ENCODE results near the gene CCDC27. TPM values are rescaled to one million over a fixed set of nuclear protein-coding genes. Genes with fewer than 3 reads are reported as not detected.
"Not testable (repeated sequence)": the region's sequence is repeated elsewhere in the genome, so short reads cannot be mapped to it uniquely, and the experiment has no call there.

The CCDC27 gene
- total and polyA plus RNA-seq, 4 donors = not detected

DNA sequence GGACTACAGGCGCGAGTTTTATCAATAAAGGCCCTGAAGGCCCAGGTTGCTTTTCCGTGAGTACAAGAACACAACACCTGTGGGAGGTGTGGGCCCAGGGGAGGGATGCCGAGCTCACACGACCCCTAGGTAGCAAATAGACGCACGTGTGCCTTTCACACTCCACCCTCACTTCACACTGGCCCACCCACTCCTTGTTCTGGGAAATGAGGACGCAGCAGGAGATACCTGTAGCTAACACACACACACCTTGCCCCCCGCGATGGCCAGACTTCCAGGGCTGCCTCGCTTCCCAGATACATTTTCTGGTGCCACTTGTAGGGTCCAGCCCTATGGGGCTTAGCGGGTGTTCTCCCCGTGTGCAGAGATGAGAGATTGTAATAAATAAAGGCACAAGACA lies 4.3 kb upstream of the CCDC27 start (continued):
- TF ChIP-seq, protein P1, sequence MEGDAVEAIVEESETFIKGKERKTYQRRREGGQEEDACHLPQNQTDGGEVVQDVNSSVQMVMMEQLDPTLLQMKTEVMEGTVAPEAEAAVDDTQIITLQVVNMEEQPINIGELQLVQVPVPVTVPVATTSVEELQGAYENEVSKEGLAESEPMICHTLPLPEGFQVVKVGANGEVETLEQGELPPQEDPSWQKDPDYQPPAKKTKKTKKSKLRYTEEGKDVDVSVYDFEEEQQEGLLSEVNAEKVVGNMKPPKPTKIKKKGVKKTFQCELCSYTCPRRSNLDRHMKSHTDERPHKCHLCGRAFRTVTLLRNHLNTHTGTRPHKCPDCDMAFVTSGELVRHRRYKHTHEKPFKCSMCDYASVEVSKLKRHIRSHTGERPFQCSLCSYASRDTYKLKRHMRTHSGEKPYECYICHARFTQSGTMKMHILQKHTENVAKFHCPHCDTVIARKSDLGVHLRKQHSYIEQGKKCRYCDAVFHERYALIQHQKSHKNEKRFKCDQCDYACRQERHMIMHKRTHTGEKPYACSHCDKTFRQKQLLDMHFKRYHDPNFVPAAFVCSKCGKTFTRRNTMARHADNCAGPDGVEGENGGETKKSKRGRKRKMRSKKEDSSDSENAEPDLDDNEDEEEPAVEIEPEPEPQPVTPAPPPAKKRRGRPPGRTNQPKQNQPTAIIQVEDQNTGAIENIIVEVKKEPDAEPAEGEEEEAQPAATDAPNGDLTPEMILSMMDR (IDR thresholded peaks at IDR 0.05; ENCODE audit: low read depth, low read length, missing input control) = no peak
- TF ChIP-seq HNF4A (conservative IDR thresholded peaks at IDR 0.05) (no peak), YY1 (IDR thresholded peaks at IDR 0.05) (no peak), TAF1 (conservative IDR thresholded peaks at IDR 0.05) (no peak)

DNA sequence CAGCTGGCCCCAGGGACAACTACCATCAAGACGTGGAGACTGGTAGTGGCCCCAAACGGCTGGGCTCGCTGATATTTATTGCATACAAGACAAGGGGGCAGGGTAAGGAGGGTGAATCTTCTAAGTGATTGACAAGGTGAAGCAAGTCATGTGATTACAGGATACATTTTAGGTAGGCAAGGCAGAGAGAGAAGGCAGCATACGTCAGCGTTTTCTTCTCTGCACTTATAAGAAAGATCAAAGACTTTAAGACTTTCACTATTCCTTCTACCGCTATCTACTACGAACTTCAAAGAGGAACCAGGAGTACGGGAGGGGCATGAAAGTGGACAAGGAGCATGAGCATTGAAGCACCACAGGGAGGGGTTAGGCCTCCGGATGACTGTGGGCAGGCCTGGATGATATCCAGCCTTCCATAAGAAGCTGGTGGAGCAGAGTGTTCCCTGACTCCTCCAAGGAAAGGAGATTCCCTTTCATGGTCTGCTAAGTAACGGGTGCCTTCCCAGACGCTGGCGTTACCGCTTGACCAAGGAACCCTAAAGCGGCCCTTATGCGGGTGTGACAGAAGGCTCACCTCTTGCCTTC lies 3.8 kb upstream of the CCDC27 start:
- not testable (repeated sequence) for H3K9ac ChIP-seq (ENCODE audit: low read depth in 1 of 2, low read length in 2 of 2); DNase-seq (ENCODE audit: low spot score); H3K27ac ChIP-seq (ENCODE audit: low read depth in 1 of 2, low read length in 2 of 2); H3K9me3 ChIP-seq (ENCODE audit: control insufficient read depth in 4 of 4, low read length in 3 of 4); H3K4me3 ChIP-seq (ENCODE audit: low read depth in 1 of 3, low read length in 3 of 3); H3K27me3 ChIP-seq (ENCODE audit: control insufficient read depth in 4 of 4, insufficient read depth in 4 of 4, low read length in 3 of 4); H3K36me3 ChIP-seq (ENCODE audit: control insufficient read depth in 4 of 4, insufficient read depth in 3 of 4, low read depth in 1 of 4, low read length in 3 of 4)
- peaks cover 4 to 29% (median 14%) of the 10 kb centered on the region in 4 donors for H3K4me1 ChIP-seq (ENCODE audit: control insufficient read depth in 4 of 4, insufficient read depth in 4 of 4, low read length in 3 of 4)
- 93% methylated on average over 15 of the region's 15 CpGs for WGBS

DNA sequence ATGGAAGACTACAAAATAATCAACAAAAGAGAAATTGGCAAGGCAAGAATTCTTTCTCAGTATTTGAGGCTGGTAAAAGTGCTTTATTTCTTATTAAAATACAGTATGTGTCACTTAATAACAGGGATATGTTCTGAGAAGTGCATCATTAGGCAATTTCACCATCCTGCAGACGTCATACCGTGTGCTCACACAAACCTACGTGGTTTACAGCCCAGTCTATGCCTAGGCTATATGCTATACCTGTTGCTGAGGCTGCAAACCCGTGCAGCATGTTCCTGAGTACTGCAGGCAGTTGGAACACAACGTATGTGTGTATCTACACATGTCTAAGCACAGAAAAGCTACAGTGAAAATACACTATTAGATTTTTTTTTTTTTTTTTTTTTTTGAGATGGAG lies 2.7 kb upstream of the CCDC27 start:
- H3K27ac ChIP-seq (ENCODE audit: low read depth in 1 of 2, low read length in 2 of 2) = no peak overlapping the region

DNA sequence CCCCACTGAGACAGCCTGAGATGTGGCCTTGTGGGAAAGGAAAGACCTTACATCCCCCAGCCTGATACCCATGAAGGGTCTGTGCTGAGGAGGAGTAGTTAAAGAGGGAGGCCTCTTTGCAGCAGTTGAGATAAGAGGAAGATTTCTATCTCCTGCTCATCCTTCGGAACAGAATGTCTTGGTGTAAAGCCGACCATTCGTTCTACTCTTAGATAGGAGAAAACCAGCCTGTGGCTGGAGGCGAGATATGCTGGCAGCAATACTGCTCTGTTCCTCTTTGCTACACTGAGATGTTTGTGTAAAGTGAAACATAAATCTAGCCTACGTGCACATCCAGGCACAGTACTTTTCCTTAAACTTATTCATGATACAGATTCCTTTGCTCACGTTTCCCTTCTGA lies 1.5 kb upstream of the CCDC27 start:
- WGBS = 63% methylated on average over 6 of the region's 6 CpGs
- no peaks in the 10 kb centered on the region for H3K9me3 ChIP-seq (ENCODE audit: control insufficient read depth in 4 of 4, low read length in 3 of 4)
- H3K27ac ChIP-seq (ENCODE audit: low read depth in 1 of 2, low read length in 2 of 2) = no peak overlapping the region

More for the DNA sequence above, 2.7 kb upstream of the CCDC27 start:
- H3K4me3 ChIP-seq (ENCODE audit: low read depth in 1 of 3, low read length in 3 of 3) = no peak overlapping the region
- H3K4me1 ChIP-seq (ENCODE audit: control insufficient read depth in 4 of 4, insufficient read depth in 4 of 4, low read length in 3 of 4) = peaks cover 4 to 28% (median 14%) of the 10 kb centered on the region in 4 donors
- TF ChIP-seq JUND (IDR thresholded peaks at IDR 0.05) (no peak), RAD21 (IDR thresholded peaks at IDR 0.05) (no peak)
- no peak for DNase-seq (ENCODE audit: low spot score)
- H3K9ac ChIP-seq (ENCODE audit: low read depth in 1 of 2, low read length in 2 of 2) = no peak overlapping the region
- H3K36me3 ChIP-seq (ENCODE audit: control insufficient read depth in 4 of 4, insufficient read depth in 3 of 4, low read depth in 1 of 4, low read length in 3 of 4) = no peaks in the 10 kb centered on the region
- H3K27me3 ChIP-seq (ENCODE audit: control insufficient read depth in 4 of 4, insufficient read depth in 4 of 4, low read length in 3 of 4) = no peaks in the 10 kb centered on the region
- no peaks in the 10 kb centered on the region for H3K9me3 ChIP-seq (ENCODE audit: control insufficient read depth in 4 of 4, low read length in 3 of 4)
- 69% methylated on average over 5 of the region's 5 CpGs for WGBS

More for the DNA sequence above, 1.5 kb upstream of the CCDC27 start:
- H3K36me3 ChIP-seq (ENCODE audit: control insufficient read depth in 4 of 4, insufficient read depth in 3 of 4, low read depth in 1 of 4, low read length in 3 of 4) = no peaks in the 10 kb centered on the region
- H3K9ac ChIP-seq (ENCODE audit: low read depth in 1 of 2, low read length in 2 of 2) = no peak overlapping the region
- H3K4me3 ChIP-seq (ENCODE audit: low read depth in 1 of 3, low read length in 3 of 3) = no peak overlapping the region
- no peak for DNase-seq (ENCODE audit: low spot score)
- peaks cover 4 to 15% (median 10%) of the 10 kb centered on the region in 4 donors for H3K4me1 ChIP-seq (ENCODE audit: control insufficient read depth in 4 of 4, insufficient read depth in 4 of 4, low read length in 3 of 4)
- H3K27me3 ChIP-seq (ENCODE audit: control insufficient read depth in 4 of 4, insufficient read depth in 4 of 4, low read length in 3 of 4) = peaks cover 0 to 3% (median 0%) of the 10 kb centered on the region in 4 donors
- TF ChIP-seq TAF1 (conservative IDR thresholded peaks at IDR 0.05) (no peak), FOXA2 (IDR thresholded peaks at IDR 0.05) (no peak), RXRA (IDR thresholded peaks at IDR 0.05) (no peak), HNF4A (conservative IDR thresholded peaks at IDR 0.05) (no peak), JUND (IDR thresholded peaks at IDR 0.05) (no peak)
- TF ChIP-seq, protein P2, sequence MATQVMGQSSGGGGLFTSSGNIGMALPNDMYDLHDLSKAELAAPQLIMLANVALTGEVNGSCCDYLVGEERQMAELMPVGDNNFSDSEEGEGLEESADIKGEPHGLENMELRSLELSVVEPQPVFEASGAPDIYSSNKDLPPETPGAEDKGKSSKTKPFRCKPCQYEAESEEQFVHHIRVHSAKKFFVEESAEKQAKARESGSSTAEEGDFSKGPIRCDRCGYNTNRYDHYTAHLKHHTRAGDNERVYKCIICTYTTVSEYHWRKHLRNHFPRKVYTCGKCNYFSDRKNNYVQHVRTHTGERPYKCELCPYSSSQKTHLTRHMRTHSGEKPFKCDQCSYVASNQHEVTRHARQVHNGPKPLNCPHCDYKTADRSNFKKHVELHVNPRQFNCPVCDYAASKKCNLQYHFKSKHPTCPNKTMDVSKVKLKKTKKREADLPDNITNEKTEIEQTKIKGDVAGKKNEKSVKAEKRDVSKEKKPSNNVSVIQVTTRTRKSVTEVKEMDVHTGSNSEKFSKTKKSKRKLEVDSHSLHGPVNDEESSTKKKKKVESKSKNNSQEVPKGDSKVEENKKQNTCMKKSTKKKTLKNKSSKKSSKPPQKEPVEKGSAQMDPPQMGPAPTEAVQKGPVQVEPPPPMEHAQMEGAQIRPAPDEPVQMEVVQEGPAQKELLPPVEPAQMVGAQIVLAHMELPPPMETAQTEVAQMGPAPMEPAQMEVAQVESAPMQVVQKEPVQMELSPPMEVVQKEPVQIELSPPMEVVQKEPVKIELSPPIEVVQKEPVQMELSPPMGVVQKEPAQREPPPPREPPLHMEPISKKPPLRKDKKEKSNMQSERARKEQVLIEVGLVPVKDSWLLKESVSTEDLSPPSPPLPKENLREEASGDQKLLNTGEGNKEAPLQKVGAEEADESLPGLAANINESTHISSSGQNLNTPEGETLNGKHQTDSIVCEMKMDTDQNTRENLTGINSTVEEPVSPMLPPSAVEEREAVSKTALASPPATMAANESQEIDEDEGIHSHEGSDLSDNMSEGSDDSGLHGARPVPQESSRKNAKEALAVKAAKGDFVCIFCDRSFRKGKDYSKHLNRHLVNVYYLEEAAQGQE (IDR thresholded peaks at IDR 0.05) = no peak
- TF ChIP-seq, protein P3, sequence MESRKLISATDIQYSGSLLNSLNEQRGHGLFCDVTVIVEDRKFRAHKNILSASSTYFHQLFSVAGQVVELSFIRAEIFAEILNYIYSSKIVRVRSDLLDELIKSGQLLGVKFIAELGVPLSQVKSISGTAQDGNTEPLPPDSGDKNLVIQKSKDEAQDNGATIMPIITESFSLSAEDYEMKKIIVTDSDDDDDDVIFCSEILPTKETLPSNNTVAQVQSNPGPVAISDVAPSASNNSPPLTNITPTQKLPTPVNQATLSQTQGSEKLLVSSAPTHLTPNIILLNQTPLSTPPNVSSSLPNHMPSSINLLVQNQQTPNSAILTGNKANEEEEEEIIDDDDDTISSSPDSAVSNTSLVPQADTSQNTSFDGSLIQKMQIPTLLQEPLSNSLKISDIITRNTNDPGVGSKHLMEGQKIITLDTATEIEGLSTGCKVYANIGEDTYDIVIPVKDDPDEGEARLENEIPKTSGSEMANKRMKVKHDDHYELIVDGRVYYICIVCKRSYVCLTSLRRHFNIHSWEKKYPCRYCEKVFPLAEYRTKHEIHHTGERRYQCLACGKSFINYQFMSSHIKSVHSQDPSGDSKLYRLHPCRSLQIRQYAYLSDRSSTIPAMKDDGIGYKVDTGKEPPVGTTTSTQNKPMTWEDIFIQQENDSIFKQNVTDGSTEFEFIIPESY (IDR thresholded peaks at IDR 0.05) = no peak

Data from liver (tissue), 9 donors.